Activated T-cell treated with anti-CD3 and anti-CD28 coated beads for 48 hours (primary cell): ENCODE data around the gene DNMBP.
"Not testable (repeated sequence)": the region's sequence is repeated elsewhere in the genome, so short reads cannot be mapped to it uniquely, and the experiment has no call there.

ENCODE experiments used
- DNase-seq: peaks from one replicate; pipeline ENCODE4 v3.0.0-alpha.2; 2020; ENCODE audit warnings: low read depth

The DNMBP gene

DNA sequence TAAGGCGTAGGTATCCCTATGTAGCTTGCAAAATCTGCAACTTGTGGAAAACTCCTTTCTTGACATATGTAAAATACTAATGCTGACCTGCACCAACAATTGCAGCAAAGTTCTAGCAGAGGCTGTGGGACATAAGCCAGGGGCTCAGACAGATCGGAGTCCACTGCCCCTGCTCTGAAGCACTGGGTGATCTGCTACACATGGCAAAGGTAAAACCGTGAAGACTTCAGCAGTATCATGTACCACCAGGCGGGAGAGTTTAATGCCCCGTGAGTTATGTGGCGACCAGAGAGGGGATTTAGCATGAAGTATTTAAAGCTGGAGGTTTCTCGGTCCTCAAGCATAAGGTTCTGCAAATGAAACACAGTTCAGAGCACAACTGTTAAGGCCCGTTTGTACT lies 150.9 kb downstream of the DNMBP start:
- no peak for DNase-seq

DNA sequence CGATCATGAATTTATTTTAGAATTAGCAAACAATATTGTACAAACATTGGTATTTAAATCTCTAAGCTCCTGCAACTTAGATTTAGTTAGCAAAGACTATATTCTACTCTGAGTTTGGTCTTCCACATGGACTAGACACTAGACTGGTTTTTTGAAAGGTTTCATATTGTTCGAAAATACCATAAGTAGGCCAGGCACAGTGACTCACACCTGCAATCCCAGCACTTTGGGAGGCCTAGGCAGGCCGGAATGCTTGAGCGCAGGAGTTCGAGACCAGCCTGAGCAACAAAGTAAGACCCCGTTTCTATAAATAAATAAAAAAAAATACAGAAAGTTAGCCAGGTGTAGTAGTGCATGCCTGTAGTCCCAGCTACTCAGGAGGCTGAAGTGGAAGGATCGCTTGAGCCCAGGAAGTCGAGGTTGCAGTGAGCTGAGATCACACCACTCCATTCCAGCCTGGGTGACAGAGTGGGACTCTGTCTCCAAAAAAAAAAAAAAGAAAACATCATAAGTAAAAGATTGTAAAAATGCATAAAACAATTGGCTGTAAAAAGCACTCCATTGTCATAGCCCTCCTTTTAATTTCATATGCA lies 154.2 kb downstream of the DNMBP start:
- DNase-seq: no peak

DNA sequence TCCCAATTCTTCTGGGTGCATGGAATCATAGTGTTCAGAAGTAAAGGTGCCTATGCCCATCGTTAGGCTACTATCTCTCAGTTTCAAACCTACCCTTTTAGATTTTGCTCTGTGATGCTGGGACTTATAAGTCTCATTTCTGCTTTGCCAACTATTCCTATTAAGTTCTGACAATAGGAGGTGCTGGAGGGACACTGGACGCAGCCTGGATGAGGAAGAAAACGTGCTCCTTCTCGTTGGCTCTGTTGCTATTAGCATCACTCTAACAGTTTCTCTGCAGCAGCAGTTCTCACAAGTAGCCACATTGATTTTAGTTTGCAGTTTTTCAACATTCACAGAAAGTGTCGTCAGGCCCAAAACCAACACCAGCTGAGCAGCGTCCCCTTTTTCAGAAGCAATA lies 154.9 kb downstream of the DNMBP start:
- DNase-seq: no peak

DNA sequence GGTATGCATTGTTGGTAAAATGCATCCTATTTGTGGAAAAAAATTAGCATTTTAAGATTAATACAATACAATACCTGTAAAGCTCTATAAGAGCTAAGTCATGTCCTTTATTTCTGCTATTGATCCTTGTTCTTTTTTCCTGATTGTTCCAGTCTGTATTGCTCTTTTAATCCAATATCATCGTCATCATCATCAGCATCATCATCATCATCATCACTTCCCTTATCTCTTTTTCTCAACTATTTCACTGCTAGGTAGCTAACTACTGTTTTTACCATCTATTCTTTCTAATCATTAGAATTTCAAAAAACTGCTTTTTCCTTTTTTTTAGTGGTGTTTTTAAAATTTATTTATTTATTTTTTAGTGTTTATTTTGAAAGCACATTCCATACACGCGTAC lies 156.1 kb downstream of the DNMBP start:
- no peak for DNase-seq

DNA sequence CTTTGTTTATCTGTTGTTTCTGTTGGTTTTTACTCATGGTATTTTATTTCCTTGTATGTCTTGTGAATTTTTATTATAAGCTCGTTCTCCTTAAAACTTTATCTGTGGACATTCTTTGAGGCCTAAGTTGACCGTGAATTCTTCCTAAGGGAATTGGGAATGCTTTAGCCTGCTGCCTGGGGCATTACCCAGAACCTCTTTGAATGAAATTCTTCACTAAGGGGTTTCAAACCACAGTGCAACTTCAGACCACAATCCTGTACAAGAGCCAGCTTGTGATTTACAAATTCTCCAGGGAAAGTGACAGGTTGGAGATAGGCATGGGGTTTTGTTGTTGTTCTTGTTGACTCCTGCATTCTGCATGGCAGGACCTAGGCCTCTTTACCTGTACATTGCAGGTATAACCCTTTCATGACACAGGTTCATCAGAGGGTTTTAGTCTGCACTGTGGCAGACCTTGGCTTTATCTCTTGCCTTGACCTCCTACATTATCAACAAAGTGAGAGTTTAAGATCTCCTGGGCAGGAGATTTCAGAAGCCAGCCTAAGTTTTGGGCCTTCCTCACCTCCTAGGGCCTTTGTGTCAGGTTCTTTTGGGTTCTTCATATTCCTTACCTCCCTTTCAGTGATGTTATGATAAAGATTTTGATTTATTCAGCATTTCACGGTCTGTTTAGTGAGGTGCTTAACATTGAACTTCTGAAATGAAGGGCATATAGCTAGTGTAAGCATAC lies 157.1 kb downstream of the DNMBP start:
- no peak for DNase-seq

DNA sequence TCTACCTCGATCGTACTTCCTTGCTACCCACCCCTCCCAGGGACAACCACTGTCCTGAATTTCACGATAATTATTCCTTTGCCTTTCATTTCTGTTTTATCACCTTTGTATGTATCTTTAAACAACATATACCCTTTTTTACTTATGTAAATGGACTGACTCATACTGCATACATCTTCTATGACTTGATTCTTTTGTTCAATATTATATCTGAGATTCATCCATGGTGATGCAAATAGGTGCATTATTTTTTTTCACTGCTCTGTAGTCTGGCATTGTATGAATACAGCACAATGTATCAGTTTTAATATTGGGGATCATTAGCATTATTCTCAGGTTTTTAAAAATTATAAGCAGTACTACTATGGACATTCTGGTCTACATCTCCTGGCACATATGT lies 157.9 kb downstream of the DNMBP start:
- no peak for DNase-seq

DNA sequence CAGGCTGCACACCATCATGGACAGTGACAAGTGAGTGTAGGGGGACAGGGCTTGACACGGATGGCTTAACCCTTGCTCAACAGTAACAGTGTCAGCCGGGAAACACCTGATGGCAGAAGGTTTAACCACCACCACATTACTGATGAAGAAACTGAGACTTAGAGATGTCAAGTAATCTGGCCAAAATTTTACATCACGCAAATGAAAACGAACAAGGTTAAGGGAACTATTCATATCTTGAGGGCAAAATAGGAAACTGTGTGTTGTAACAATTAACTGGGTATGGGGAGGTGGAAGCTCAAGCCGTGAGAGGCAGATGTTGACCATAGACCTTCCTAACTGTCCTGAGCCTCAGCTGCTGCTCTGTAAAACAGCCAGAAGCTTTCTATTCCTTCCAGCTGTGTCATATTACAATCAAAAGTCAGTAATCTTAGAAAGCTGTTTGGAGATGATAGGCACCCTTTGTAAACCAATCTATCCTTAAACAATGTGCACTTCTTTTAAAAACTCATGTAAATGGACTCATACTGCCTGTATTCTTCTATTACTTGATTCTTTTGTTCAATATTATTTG lies 158.9 kb downstream of the DNMBP start:
- DNase-seq: no peak

DNA sequence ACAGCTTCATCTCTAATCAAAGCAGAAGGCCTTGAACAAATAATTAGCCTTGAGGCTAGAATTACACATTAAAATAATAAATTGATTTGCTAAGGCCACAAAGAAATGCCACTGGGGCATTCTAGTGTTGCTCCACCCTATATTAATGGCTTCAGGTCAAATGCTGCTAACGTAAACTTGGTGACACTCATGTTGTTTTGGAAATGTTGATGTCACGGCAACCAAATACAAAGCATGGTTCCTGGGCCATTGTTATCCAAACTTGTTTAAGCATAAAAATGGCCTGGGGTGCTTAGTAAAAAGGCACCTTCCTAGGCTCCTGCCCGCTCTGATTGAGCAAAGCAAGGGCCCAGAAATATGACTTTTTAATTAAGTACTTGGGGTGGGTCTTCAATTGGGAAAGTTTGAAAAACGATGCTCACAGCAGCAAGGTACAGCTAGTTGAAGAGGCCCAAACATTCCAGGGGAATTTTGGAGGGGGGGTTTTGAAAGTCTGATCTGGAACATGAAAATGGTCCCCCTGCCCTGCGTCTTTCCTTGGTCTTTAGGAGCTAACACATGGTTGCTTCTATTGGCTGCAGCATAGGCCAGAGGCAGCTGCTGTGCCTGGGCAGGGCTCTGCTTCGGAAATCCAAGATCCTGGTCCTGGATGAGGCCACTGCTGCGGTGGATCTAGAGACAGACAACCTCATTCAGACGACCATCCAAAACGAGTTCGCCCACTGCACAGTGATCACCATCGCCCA lies 159.6 kb downstream of the DNMBP start:
- DNase-seq: no peak

DNA sequence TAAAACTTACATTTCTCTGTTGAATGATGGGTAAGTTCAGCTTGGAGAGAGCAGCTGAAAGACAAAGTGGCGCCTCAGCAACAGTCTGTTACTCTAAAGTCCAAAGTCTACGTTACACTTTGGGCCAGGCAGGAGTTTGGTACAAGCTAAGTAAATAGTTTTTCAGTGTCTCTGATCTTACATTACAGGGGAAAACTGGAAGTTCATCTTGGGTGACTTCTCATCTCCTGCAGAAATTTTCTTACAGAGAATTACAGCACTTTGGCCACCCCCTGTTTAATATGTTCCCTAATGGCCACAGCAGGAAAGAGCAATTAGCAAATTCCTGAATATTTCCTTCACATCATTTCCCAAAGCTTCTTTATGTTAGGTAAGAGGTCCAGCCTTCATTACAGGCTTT lies 160.2 kb downstream of the DNMBP start:
- DNase-seq: no peak

DNA sequence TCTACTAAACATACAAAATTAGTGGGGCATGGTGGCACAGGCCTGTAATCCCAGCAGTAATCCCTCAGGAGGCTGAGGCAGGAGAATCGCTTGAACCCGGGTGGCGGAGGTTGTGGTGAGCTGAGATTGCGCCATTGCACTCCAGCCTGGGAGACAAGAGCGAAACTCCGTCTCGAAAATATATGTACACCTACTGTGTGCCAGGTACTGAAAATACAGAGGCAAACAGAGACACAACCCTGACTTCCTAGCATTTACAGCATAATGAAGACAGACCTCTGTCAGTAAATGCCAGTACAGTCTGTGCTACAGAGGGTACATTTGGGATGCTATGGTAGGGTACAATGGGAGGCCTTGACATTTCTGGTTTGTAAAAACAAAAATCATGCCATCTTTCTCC lies 160.7 kb downstream of the DNMBP start:
- no peak for DNase-seq

DNA sequence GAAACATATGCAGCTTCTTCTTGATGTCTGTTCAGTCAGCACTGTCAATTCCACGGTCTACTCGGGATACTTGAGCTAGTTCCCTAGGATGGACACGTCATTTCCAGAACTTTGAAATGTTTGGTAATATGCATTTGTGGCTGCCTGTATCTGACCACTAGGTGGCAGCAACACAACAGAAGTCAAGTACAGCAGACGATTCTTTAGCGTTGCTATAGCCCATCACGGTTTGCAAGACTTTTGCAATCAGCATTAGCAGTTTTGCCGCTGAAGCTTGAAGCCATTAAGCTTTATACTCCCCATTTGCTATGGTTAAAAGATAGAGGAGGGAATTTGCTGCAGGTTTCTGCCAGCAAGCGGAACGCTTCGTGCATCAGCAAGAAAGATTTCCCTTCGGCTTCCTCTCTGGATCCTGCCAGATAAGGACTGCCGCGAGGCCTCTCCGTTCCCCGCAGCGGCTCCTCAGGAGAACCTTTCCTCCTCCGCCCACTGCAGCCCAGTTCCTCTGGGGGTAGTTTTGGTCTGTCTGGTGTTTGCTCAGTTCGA lies 163.8 kb downstream of the DNMBP start:
- peak; percentile 46 for DNase-seq

DNA sequence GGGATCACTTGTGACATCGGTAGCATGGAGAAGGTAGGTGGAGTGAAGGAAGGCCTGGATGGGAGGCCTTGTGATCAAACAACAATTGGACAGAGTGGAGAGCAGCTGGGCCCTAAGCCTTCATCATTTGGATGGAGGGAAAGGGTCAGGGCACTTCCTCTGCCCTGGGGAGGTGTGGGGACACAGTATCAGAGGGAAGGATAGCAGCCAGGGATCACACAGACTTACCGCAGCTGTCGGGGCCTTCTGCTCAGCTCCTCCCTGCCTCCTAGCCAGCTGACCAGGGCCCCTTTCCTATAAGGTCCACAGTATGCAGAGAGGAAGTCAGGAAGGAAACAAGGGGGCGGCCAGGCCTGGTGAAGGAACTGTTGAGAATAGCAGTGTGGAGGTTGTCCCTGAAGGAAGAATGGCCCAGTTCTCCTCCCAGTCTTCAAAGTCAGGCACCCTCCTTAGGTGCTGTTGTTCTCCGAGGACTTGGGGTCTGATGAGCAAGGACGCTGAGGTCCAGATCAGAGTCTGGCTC lies 165.3 kb downstream of the DNMBP start:
- DNase-seq: no peak

DNA sequence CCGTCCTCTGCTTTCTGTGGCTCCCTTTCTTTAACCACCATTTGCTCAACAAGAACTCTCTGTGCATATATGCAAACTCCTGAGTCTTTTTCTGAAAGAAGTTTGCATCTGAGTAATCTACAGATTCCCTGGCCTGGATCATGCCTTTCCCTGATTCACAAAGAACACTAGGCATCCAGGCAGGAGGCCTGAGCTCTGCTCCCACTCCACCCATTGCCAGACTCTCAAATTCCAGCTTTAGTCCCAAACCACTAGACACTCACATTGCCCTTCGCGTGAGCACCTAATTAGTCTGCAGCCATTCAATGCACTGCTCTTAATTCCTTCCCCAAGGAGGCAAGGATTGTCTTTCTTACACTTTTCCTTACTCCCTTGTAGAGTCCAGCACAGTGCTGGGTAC lies 166.4 kb downstream of the DNMBP start:
- no peak for DNase-seq

DNA sequence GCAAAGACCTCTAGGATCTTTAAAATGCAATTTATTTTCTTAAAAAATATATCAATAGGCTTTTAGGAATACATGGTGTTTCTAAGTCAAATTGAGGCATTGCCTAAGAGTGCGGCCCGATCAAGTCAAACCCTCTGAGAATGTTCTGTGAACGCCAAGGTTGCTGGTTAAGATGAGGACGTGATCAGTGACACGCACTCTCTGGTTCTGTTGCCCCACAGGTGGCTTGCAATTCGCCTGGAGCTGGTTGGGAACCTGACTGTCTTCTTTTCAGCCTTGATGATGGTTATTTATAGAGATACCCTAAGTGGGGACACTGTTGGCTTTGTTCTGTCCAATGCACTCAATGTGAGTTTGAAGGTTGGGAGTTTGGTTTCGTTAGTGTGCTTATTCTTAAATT lies 168.0 kb downstream of the DNMBP start:
- DNase-seq: no peak

DNA sequence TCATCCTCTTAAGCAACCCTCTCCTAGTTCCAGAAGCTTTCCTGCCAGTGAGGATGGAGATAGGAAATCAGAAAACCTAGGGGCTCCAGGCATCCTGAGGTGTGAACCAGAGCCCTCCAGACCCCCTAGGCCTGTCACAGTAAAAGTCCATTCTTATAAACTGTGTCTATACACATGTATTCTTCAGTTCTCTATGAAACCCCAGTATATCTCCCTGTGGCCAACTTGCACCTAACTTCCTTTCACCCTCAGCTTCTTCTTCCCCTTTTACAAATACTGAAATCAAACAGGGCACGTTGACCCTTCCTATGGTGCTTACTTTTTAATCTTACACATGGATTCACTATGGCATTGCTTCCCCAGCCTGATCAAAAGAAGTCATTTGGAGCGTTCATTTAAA lies 168.9 kb downstream of the DNMBP start:
- DNase-seq: not testable (repeated sequence)

DNA sequence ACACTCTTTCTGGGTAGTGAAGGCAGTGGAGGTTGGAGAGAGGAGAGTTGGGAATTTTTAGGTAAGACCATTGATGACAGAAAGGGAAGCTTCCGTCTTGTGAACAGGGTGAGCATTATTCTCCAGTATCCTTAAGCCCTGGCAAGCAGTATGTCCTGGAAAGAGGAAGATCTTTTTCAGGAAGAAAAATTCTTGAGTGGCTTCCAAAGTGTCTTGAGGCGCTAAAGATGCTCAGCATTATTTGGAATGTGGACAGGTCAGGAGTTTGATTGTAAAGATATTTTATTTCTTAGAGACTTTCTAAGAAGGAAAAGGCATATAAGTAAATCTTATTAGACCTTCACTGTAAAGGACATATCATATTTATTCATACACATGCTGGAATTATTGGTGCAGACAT lies 173.0 kb downstream of the DNMBP start:
- no peak for DNase-seq

DNA sequence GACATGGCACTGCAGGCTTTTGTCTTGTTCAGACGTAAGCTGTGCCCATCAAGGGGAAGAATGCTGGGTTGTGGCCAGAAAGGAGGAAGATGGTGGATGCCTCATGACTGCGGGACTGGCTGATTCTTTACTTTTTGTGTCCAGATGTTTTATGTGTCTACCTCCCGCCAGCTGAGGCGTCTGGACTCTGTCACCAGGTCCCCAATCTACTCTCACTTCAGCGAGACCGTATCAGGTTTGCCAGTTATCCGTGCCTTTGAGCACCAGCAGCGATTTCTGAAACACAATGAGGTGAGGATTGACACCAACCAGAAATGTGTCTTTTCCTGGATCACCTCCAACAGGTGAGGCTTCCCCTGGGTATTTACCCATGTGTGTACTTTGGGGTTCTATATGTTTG lies 173.8 kb downstream of the DNMBP start:
- no peak for DNase-seq

DNA sequence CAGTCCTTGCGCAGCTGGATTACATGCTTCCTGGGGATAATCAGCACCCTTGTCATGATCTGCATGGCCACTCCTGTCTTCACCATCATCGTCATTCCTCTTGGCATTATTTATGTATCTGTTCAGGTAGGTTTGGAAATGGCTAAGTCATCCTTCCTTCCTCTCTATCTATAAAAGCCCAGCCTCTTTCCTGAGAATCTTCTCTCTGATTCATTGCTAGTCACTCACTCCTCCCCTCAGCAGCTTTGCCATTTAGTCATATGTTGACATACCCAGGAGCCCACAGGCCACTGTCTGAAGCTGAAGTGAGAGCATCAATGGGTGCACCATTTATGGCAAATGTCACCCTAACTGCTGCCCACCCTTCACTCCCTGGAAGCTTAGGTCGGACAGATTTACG lies 175.3 kb downstream of the DNMBP start:
- no peak for DNase-seq

DNA sequence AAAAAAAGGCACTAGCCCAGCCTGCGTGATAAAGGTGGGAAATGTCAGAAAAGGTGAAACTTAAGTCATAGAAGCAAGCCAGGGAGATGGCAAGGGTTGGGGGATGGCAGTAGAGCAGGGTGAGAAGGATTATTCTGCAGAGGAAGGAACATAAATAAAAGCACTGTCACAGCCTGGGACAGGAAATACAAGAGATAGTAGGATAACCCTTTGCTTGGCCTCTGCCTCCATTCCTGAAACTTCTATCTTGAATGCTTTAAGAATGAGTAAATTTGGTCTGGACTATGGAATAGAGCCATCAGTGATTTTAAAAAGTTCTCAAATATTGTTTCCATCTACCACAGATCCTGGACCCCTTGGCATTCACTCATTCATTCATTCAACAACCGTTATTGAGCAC lies 177.3 kb downstream of the DNMBP start:
- no peak for DNase-seq

DNA sequence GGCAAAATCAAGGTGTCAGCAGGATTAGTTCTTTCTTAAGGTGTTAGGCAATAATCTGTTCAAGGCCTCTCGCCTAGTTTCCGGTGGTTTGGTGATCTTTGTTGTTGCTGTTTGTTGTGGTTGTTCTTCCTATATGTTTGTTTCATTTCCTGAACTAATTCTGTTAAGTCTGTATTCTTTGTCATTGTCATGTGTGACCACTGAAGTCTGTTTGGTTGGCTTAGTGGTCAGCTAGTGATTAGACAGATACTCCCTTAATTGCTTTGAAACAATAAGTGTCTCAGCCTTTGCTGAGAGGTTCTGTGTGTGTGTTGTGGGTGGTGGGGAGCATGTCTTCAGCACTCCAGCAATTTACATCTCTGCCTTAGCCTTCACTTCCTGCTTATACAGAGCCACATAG lies 181.3 kb downstream of the DNMBP start:
- no peak for DNase-seq

DNA sequence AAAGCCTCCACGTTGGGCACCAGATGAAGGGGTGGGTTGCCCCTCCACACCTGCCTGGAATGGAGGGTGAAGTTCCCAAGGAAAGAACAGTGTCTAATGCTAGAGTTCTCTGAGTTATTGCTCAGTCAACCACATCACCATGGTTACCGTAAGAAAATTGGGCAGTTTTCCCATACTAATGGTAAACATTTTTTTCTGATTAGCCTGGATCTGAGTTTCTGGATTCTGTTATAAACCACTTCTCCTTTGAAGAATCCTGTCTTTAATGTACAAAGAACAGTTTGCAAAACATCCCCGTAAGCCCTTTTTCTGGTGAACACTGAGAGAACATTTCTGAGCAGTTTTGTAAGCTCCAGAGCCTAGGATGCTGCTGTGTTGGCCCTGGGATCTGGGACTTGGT lies 181.8 kb downstream of the DNMBP start:
- no peak for DNase-seq
